H1 (cell line): ENCODE data around the gene AFF2. TPM values are rescaled to one million over a fixed set of nuclear protein-coding genes. Genes with fewer than 3 reads are reported as not detected.

ENCODE experiments used
- CTCF ChIA-PET: fragments of 300-600 bp; sonication (Branson Sonifier 250); formaldehyde crosslinking; loops from one replicate; lab custom pipeline; 2021; ENCODE audit not compliant: partially characterized antibody; lab: Charles Lee
- POLR2A ChIA-PET: fragments of 300-600 bp; sonication (Branson Sonifier 250); formaldehyde crosslinking; loops from one replicate; lab custom pipeline; 2021; ENCODE audit warnings: inconsistent platforms; ENCODE audit not compliant: partially characterized antibody; lab: Charles Lee
- DNase-seq, 2 experiments: peaks; one replicate each; pipeline versions ENCODE4 v3.0.0 to v3.0.0-alpha.2; 2010 to 2022; ENCODE audit warnings: low spot score in 2 of 2, low read depth in 1 of 2, mixed read lengths in 1 of 2
- FAIRE-seq: peaks from 2 replicates; lab custom pipeline; 2011; peaks lifted over from hg19 to GRCh38; lab: Jason Lieb, UNC
- H2AFZ ChIP-seq: 2 replicates; pipeline ENCODE4 v1.8.1; 2012; ENCODE audit warnings: low read length, inconsistent platforms
- H2AK5ac ChIP-seq: 2 replicates; pipeline ENCODE4 v1.6.1; 2013; ENCODE audit warnings: low read depth, low read length
- H2BK120ac ChIP-seq: replicated peaks from 2 replicates; pipeline ENCODE3; 2013; ENCODE audit warnings: low read depth, low read length, inconsistent platforms
- H2BK12ac ChIP-seq: 2 replicates; pipeline ENCODE4 v1.6.1; 2013; ENCODE audit warnings: low read depth, low read length
- H2BK15ac ChIP-seq: 2 replicates; pipeline ENCODE4 v1.6.1; 2013; ENCODE audit warnings: low read length
- H2BK20ac ChIP-seq: 2 replicates; pipeline ENCODE4 v1.6.1; 2013; ENCODE audit warnings: low read length
- H2BK5ac ChIP-seq: 2 replicates; pipeline ENCODE4 v1.6.1; 2013; ENCODE audit warnings: low read depth, low read length
- H3K14ac ChIP-seq: 2 replicates; pipeline ENCODE4 v1.6.1; 2013; ENCODE audit warnings: inconsistent platforms; ENCODE audit not compliant: insufficient read length
- H3K18ac ChIP-seq: 2 replicates; pipeline ENCODE4 v1.6.1; 2013; ENCODE audit warnings: low read length; ENCODE audit errors: extremely low read depth
- H3K23ac ChIP-seq: 2 replicates; pipeline ENCODE4 v1.6.1; 2013; ENCODE audit warnings: inconsistent platforms; ENCODE audit not compliant: insufficient read length
- H3K23me2 ChIP-seq: 2 replicates; pipeline ENCODE4 v1.6.1; 2013; ENCODE audit warnings: low read depth, low read length
- H3K27ac ChIP-seq: 2 replicates; pipeline ENCODE4 v1.6.1; 2011; ENCODE audit warnings: low read depth, low read length, inconsistent platforms
- H3K27me3 ChIP-seq, 4 experiments: replicated peaks in 1 of 4; 1 replicate in 1 of 4; 2 replicates in 3 of 4; pipeline versions ENCODE4 v1.6.1 to v1.8.1; 2011 to 2013; ENCODE audit warnings: low read length in 3 of 4, mild to moderate bottlenecking in 3 of 4, inconsistent platforms in 2 of 4, mixed read lengths in 2 of 4, moderate library complexity in 1 of 4; ENCODE audit not compliant: control insufficient read depth in 3 of 4, insufficient read depth in 3 of 4; ENCODE audit errors: extremely low read depth in 1 of 4
- H3K36me3 ChIP-seq, 4 experiments: 2 replicates each; pipeline versions ENCODE4 v1.6.1 to v1.8.1; 2011 to 2013; ENCODE audit warnings: mild to moderate bottlenecking in 4 of 4, low read length in 3 of 4, moderate library complexity in 2 of 4, control low read depth in 1 of 4, inconsistent platforms in 1 of 4; ENCODE audit not compliant: insufficient read depth in 4 of 4, control insufficient read depth in 2 of 4
- H3K4ac ChIP-seq: replicated peaks from 2 replicates; pipeline ENCODE3; 2013; ENCODE audit warnings: low read length, low read depth, mixed read lengths, inconsistent platforms; ENCODE audit not compliant: insufficient read length
- H3K4me1 ChIP-seq, 4 experiments: replicated peaks in 1 of 4; 1 replicate in 1 of 4; 2 replicates in 3 of 4; pipeline versions ENCODE4 v1.6.1 to v1.8.1; 2011 to 2013; ENCODE audit warnings: low read length in 3 of 4, inconsistent platforms in 2 of 4, mixed read lengths in 1 of 4; ENCODE audit not compliant: insufficient read depth in 4 of 4, control insufficient read depth in 3 of 4
- H3K4me2 ChIP-seq, 2 experiments: 2 replicates each; pipeline versions ENCODE4 v1.6.1 to v1.8.1; 2011 to 2013; ENCODE audit warnings: low read depth in 2 of 2, low read length in 2 of 2, control low read depth in 1 of 2, inconsistent platforms in 1 of 2, mild to moderate bottlenecking in 1 of 2; ENCODE audit not compliant: insufficient read depth in 1 of 2
- H3K4me3 ChIP-seq, 4 experiments: fragments of 200-600, 300-600 bp in 1 of 4; sonication (generic), shearing (Covaris generic), sonication (Bioruptor Twin) in 1 of 4; 2 replicates each; pipeline versions ENCODE4 v1.5.1 to v1.8.1; 2011 to 2016; ENCODE audit warnings: low read length in 4 of 4, low read depth in 3 of 4, control low read depth in 2 of 4, inconsistent platforms in 2 of 4, mild to moderate bottlenecking in 2 of 4, mixed read lengths in 1 of 4, moderate library complexity in 1 of 4; ENCODE audit not compliant: insufficient read depth in 2 of 4; ENCODE audit errors: extremely low read depth in 1 of 4
- H3K56ac ChIP-seq: replicated peaks from 2 replicates; pipeline ENCODE3; 2013; ENCODE audit warnings: low read depth, mild to moderate bottlenecking, mixed read lengths, low read length, inconsistent platforms; ENCODE audit not compliant: insufficient read length
- H3K79me1 ChIP-seq: 2 replicates; pipeline ENCODE4 v1.6.1; 2013; ENCODE audit warnings: low read depth, low read length, control low read depth
- H3K79me2 ChIP-seq, 2 experiments: 2 replicates each; pipeline versions ENCODE4 v1.6.1 to v1.8.1; 2012 to 2013; ENCODE audit warnings: low read length in 2 of 2, mild to moderate bottlenecking in 2 of 2, inconsistent platforms in 1 of 2; ENCODE audit not compliant: insufficient read depth in 2 of 2, control insufficient read depth in 1 of 2
- H3K9ac ChIP-seq, 4 experiments: replicated peaks in 1 of 4; 1 replicate in 1 of 4; 2 replicates in 3 of 4; pipeline versions ENCODE4 v1.6.1 to v1.8.1; 2011 to 2013; ENCODE audit warnings: low read depth in 3 of 4, low read length in 3 of 4, control low read depth in 2 of 4, mild to moderate bottlenecking in 2 of 4, moderate library complexity in 2 of 4, inconsistent platforms in 1 of 4; ENCODE audit errors: extremely low read depth in 1 of 4
- H3K9me3 ChIP-seq, 2 experiments: 2 replicates each; pipeline versions ENCODE4 v1.6.1 to v1.8.1; 2012 to 2013; ENCODE audit warnings: mild to moderate bottlenecking in 2 of 2, moderate library complexity in 2 of 2, control low read depth in 1 of 2, inconsistent platforms in 1 of 2, low read depth in 1 of 2, low read length in 1 of 2, mixed read lengths in 1 of 2; ENCODE audit not compliant: insufficient read depth in 2 of 2
- H4K20me1 ChIP-seq, 2 experiments: replicated peaks in 1 of 2; 2 replicates each; pipeline versions ENCODE3 to v1.8.1; 2011 to 2013; ENCODE audit warnings: inconsistent platforms in 2 of 2, low read length in 2 of 2, mild to moderate bottlenecking in 1 of 2; ENCODE audit not compliant: insufficient read depth in 2 of 2, control insufficient read depth in 1 of 2
- H4K5ac ChIP-seq: 2 replicates; pipeline ENCODE4 v1.6.1; 2013; ENCODE audit warnings: low read length, low read depth, mixed read lengths, inconsistent platforms; ENCODE audit not compliant: insufficient read length
- H4K8ac ChIP-seq: 2 replicates; pipeline ENCODE4 v1.8.0; 2013; ENCODE audit warnings: mild to moderate bottlenecking, moderate library complexity, low read length, inconsistent platforms; ENCODE audit not compliant: insufficient read depth; ENCODE audit errors: extremely low read depth
- H4K91ac ChIP-seq: replicated peaks from 2 replicates; pipeline ENCODE3; 2013; ENCODE audit warnings: low read length, mixed read lengths, inconsistent platforms; ENCODE audit not compliant: insufficient read length
- CEBPB ChIP-seq: IDR thresholded peaks from 2 replicates; pipeline ENCODE4 v1.6.1; 2012; ENCODE audit warnings: low read depth, low read length
- E2F6 ChIP-seq: IDR thresholded peaks from 2 replicates; pipeline ENCODE4 v1.6.1; 2012; ENCODE audit warnings: inconsistent platforms
- GABPA ChIP-seq: IDR thresholded peaks from 2 replicates; pipeline ENCODE4 v1.6.1; 2011; ENCODE audit warnings: mild to moderate bottlenecking, low read length, moderate library complexity, borderline replicate concordance; ENCODE audit not compliant: insufficient read depth
- HDAC6 ChIP-seq: IDR thresholded peaks from one replicate; pipeline ENCODE4 v1.7.1; 2012; ENCODE audit warnings: low read depth, mild to moderate bottlenecking, inconsistent platforms, low read length, moderate library complexity
- KDM1A ChIP-seq: fragments of 200-600, 300-600 bp; sonication (generic); IDR thresholded peaks from 2 replicates; pipeline ENCODE4 v1.7.1; 2016; ENCODE audit warnings: mild to moderate bottlenecking, low read length, borderline replicate concordance
- KDM4A ChIP-seq: IDR thresholded peaks from one replicate; pipeline ENCODE4 v1.7.1; 2012; ENCODE audit warnings: low read depth, mild to moderate bottlenecking, moderate library complexity, low read length, inconsistent platforms; ENCODE audit not compliant: severe bottlenecking
- POLR2AphosphoS5 ChIP-seq: IDR thresholded peaks from 2 replicates; pipeline ENCODE4 v1.6.1; 2011; ENCODE audit warnings: low read depth, low read length
- SAP30 ChIP-seq: fragments of 300-600 bp; sonication (generic); IDR thresholded peaks from 2 replicates; pipeline ENCODE4 v1.7.1; 2012; ENCODE audit warnings: low read length, moderate library complexity, mild to moderate bottlenecking, inconsistent platforms; ENCODE audit not compliant: insufficient read depth, insufficient replicate concordance
- SIRT6 ChIP-seq: IDR thresholded peaks from one replicate; pipeline ENCODE4 v1.7.1; 2012; ENCODE audit warnings: low read length, inconsistent platforms
- SP1 ChIP-seq: IDR thresholded peaks from 2 replicates; pipeline ENCODE4 v1.6.1; 2011; ENCODE audit warnings: low read depth, low read length
- TAF1 ChIP-seq: IDR thresholded peaks from 2 replicates; pipeline ENCODE4 v1.6.1; 2011; ENCODE audit warnings: mild to moderate bottlenecking, low read depth, low read length
- USF2 ChIP-seq: IDR thresholded peaks from 2 replicates; pipeline ENCODE4 v1.6.1; 2011; ENCODE audit warnings: low read length, improper control_type of control experiment
- WGBS, 2 experiments: shearing (Covaris generic) in 1 of 2; methylation state at CpG; one replicate each; pipeline versions ENCODE4 v1.1.6 to v1.1.7; 2013 to 2015; ENCODE audit warnings: low lambda C conversion rate in 2 of 2, mixed read lengths in 2 of 2, inconsistent platforms in 1 of 2, low coverage in 1 of 2, missing lambda C conversion rate in 1 of 2; ENCODE audit not compliant: insufficient replicate concordance in 2 of 2, insufficient coverage in 1 of 2, insufficient read length in 1 of 2; ENCODE audit errors: extremely low coverage in 1 of 2, missing lambda C conversion rate in 1 of 2; 5-methylcytosine and 5-hydroxymethylcytosine counted together
- polyA plus RNA-seq, 7 experiments: library from polyadenylated mRNA; depleted of rRNA in 3 of 7; stranded (reverse) in 5 of 7; unstranded in 2 of 7; fragments of >200 nt in 5 of 7; fragments of 200-250 nt in 2 of 7; gene quantifications; 1 replicate in 5 of 7; 2 replicates in 1 of 7; 4 replicates in 1 of 7; pipeline versions ENCODE4 v1.2.1 to v1.2.3, GENCODE V29; 2011 to 2013; ENCODE audit warnings: missing spikeins in 2 of 7, mixed read lengths in 2 of 7
- total RNA-seq: library from RNA; stranded (reverse); fragmentation: NEBNext Ultra II Directional; extraction: Animal tissue kit (Norgen Biotek cat#: 25700); gene quantifications from 2 replicates; pipeline ENCODE4 v1.2.1, GENCODE V29; 2021

AFF2 gene
- total and polyA plus RNA-seq, 2 of the 8 experiments (the other 6 are each of a cell fraction or from before 2014, with no cell fraction given) = 2.0 to 7.3 TPM

- Histone ChIP-seq H3K4me1 (no peaks in the 10 kb centered on the region), H3K18ac (no peak overlapping the region), H3K56ac (no peak overlapping the region), H2BK15ac (no peak overlapping the region), H3K4me2 (no peak overlapping the region), H2AK5ac (no peak overlapping the region), H2AFZ (no peak overlapping the region), H4K91ac (no peak overlapping the region), H3K27me3 (no peaks in the 10 kb centered on the region), H3K9me3 (no peaks in the 10 kb centered on the region), H2BK12ac (no peak overlapping the region), H3K79me1 (no peaks in the 10 kb centered on the region), H3K4ac (no peak overlapping the region), H3K4me3 (no peak overlapping the region), H4K5ac (no peak overlapping the region), H2BK20ac (no peak overlapping the region), H2BK5ac (no peak overlapping the region), H3K36me3 (no peaks in the 10 kb centered on the region), H3K14ac (no peak overlapping the region), H4K20me1 (no peaks in the 10 kb centered on the region), H3K79me2 (no peaks in the 10 kb centered on the region), H3K27ac (no peak overlapping the region), H2BK120ac (no peak overlapping the region), H3K23ac (no peak overlapping the region), H3K9ac (no peak overlapping the region), H4K8ac (no peak overlapping the region), H3K23me2 (no peaks in the 10 kb centered on the region)
- FAIRE-seq (no peak), DNase-seq (no peak)
- CTCF ChIA-PET = no interaction called here
- POLR2A ChIA-PET = no interaction called here
- 96% methylated on average over 2 of the region's 2 CpGs; no CpG with 5 or more reads in 1 of the 2 experiments for WGBS, 2 experiments
- no peak for TF ChIP-seq CEBPB
- TF ChIP-seq HDAC6 = no peak
- no peak for TF ChIP-seq KDM1A
- TF ChIP-seq SAP30 = no peak
- no peak for TF ChIP-seq KDM4A
- TF ChIP-seq E2F6 = no peak
- no peak for TF ChIP-seq SIRT6
- TF ChIP-seq TAF1 = no peak
- no peak for TF ChIP-seq GABPA
- TF ChIP-seq USF2 = no peak
- TF ChIP-seq SP1 = no peak
- TF ChIP-seq POLR2AphosphoS5 = no peak
Measured at GRCh38 chrX:148930206-148930729, 429.9 kb downstream of the AFF2 start.
